GM19455 (cell line): ENCODE results near the gene PALD1.

Experiments used
- ATAC-seq: cut with Tn5 transposase; IDR thresholded peaks from one replicate; pipeline ENCODE4 v1.9.1; 2021; ENCODE audit not compliant: unreplicated experiment

The PALD1 gene

DNA sequence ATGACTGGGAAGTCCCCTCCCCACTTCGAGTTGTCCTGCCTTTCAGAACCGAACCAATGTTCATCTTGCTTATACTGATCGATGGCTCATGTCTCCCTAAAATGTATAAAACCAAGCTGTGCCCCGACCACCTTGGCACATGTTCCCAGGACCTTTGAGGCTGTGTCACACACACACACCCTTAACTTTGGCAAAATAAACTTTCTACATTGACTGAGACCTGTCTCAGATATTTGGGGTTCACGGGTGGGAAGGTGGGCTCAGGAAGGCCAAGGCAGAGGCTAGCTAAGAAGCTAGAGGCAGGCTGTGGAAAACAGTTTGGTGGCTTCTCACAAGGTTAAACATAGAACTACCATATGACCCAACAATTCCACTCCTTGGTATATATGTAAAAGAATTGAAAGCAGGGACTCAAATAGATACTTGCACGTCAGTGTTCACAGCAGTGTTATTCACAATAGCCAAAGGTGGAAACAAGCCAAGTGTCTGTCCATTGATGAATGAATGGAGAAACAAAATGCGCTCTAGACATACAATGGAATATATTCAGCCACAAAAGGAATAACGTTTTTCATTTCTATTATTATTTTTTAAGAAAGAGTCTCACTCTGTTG is 108.6 kb downstream of the PALD1 start:
- ATAC-seq, result no peak

GRCh38 chr10:70588255-70588654 is 109.7 kb downstream of the PALD1 start:
- ATAC-seq, result no peak

DNA sequence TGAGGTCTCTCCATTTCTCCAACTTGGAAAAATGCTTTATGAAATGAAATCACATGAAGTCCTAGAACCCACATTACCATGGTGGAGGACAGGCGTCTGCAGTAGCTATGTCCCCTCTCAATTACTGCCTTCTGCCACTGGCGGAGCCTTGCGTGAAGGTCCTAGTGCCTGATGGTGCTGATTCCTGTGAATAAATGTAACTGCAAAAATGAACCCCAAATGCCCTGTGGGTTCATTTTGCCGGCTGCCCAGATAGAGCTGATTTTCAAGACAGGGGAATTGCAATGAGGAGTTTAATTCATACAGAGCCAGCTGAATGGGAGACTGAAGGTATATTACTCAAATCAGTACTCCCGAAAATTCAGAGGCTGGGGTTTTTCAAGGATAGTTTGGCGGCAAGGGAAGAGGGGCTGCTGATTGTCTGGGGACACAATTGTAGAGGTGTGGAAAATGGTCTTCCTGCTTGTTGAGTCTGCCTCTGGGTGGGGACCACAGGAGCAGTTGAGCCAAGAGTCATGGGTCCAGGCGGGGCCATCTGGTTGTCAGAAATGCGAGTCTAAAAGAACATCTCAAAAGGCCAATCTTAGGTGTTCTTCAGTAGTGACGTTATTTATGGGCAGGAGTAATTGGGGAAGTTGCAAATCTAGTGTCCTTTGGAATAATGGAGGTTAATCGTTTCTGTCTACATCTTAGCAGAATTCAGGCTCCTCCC is 110.4 kb downstream of the PALD1 start:
- ATAC-seq, result no peak

DNA sequence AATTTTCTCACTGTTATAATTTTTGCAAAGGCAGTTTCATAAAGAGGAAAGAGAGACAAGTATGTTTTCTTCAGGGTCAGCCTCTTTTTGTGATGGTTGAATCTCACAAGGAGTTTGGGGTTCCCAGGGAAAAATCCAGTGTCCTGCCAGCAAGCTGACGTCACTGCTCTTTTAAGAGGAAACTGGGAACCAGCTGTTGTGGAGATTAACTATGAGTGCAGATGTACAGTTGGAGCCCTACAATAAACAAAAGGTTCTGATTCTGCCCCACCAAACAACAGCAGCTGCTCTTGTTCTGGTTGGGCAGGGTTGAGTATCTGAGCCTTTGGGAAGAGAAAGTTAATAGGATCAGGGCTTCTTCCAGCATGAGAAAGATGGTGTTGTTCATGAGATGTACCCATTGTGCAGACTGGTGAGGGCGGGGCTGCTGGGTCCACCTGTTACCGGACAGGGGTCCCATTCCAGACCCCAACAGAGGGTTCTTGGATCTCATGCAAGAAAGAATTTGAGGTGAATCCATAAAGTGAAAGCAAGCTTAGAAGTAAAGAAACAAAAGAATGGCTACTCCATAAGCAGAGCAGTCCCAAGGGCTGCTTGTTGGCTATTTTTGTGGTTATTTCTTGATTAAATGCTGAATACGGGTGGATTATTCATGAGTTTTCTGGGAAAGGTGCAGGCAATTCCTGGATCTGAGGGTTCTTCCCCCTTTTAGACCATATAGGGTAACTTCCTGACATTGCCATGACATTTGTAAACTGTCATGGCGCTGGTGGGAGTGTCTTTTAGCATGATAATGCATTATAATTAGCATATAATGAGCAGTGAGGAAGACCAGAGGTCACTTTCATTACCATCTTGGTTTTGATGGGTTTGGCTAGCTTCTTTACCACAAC is 111.4 kb downstream of the PALD1 start:
- ATAC-seq, result no peak

- no peak for ATAC-seq
Measured at GRCh38 chr10:70590655-70591416, 112.3 kb downstream of the PALD1 start.

- ATAC-seq, result no peak
Measured at GRCh38 chr10:70592186-70592735, 113.7 kb downstream of the PALD1 start.

GRCh38 chr10:70592746-70593512 is 114.4 kb downstream of the PALD1 start:
- ATAC-seq, result no peak

DNA sequence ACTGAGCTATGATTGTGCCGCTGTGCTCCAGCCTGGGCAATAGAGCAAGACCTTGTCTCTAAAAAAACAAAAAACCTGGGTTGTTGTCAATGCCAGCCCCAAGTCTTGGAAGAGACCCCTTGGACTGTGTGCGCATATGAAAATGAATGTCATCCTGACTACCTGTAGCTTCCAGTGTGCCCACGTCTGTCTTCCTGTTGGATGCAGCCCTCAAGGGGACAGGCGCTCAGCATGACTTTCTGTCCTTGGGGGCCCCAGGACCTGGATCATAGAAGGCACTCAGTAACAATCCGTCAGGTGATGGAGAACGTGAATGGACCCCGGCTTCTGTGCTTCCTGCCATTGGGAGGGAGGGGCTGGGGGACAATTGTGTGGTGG is 114.9 kb downstream of the PALD1 start:
- ATAC-seq, result no peak

GRCh38 chr10:70594161-70594560 is 115.6 kb downstream of the PALD1 start:
- ATAC-seq, result no peak

DNA sequence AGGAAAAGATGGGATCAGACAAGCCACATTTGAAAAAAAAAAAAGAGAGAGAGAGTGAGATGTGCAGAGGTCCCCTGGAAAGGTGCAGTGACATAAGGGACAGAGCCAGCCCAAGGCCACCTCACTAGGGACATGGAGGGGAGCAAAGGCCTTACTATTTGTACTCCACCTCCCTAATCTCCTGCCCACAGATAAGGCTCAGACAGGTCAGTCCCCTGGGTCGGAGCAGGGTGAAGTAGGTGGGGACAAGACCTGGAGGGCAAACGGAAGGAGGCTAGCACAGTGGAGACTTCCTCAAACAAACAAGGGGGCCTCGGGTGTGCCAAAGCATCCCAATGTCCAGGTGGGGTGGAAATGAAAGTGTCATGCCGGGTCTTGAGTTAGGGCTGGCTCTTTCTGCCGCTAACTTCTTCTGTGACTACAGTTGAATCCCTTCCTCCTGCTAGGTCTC is 117.0 kb downstream of the PALD1 start:
- ATAC-seq, result no peak

- ATAC-seq, result no peak
Measured at GRCh38 chr10:70596110-70596798, 117.7 kb downstream of the PALD1 start.

DNA sequence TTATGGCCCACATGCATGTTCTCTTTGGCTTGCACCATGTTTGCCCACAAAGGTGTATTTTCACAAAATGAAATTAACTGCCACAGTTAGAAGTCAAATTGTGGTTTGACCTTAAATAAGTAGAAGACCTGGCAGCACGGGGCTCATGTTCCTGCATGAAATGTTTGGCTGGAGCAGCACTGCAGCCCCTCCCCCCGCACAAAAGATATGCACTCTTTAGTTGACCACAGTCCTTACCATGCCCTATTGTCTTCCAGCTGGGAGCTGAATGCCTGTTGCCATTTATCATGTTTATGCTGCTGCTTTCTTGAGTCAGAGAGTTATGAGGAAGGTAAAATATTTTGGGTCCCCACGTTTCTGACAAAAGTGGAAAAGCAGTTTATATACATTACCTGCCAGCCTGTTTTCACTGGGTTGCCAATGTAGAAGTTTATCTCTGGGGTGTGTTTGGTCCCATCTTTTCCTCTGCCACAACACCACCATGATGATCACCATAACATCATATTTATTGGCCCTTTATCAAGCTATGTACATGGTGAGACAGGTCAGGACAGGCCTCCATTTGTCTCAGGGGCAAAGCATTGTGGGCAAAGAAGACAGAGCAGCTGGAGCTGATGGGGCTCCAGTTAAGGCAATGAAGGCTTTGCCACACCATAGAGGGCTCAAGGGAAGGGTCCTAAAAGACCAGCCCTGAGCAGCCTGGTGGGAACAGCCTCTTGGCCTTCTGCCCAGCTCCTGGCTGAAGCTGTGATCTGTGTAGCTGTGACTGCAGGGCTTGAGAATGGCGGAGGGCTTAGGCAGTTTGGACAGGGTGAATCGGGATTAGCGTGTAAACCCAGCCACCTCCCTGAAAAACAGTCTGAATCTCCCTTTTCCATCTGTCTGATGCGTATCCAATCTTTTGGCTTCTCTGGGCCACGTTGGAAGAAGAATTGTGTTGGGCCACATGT is 118.6 kb downstream of the PALD1 start:
- ATAC-seq, result no peak

DNA sequence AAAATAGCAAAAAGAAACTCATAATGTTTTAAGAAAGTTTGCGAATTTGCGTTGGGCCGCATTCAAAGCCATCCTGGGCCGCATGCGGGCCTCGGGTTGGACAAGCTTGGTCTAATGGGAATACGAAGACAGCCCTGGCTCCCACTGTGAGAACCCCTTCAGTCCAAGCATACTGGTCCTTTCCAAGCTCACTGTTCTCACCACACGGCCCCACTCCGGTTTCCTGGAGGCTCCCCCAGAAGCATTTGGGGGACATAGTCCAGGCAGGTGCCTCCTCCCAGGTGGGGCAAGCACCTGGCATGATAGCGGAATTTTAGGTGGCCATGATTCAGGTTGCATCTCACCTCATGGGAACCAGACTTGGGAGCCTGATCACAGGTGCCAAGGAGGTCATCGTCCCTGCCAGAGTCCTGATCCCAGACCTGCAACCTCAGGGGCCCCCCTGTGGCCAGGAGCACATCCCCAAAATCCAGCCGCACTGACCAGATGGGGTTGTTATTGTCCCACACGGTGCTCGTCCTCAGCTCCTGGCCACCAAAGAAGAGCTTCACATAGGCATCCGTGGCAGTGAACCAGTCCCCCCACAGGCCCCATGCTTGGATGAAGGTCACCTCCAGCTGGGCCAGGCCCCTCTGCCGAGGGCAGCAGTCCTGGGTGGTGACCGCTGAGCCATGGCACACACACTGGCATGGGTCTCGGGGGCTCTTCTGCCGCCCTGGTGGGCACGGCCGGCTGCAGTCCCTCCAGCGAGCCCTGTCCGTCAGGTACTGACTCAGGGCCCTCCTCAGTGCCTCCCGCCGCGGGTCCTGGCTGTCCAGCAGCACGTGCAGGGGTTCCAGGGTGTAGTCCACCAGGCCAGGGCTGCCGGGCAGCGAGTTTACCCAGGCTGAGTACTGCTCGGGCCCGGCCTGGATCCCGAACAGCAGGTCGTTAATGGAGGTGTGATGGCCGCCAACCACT is 119.6 kb downstream of the PALD1 start:
- no peak for ATAC-seq

- no peak for ATAC-seq
Measured at GRCh38 chr10:70598857-70599295, 120.3 kb downstream of the PALD1 start.

DNA sequence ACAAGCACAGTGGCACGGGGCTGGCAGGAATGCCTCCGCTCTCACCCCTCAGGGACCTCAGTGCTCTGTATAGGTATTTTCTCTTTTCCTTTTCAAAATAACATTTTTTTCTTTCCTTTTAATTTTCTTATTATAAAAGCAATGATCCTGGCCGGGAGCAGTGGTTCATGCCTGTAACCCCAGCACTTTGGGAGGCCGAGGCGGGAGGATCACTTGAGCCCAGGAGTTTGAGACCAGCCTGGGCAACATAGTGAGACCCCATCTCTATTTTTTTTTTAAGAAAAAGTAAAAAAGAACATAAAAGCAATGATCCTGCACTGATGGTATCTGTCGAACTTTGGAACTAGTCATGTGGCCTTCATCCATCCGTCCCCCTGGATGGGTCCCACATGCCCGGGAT is 120.8 kb downstream of the PALD1 start:
- no peak for ATAC-seq

GRCh38 chr10:70599791-70600190 is 121.2 kb downstream of the PALD1 start:
- ATAC-seq, result no peak
